H1 (cell line): ENCODE results near the gene CADM1. TPM values are rescaled to one million over a fixed set of nuclear protein-coding genes. Genes with fewer than 3 reads are reported as not detected.

ENCODE experiments used
- CTCF ChIA-PET: fragments of 300-600 bp; sonication (Branson Sonifier 250); formaldehyde crosslinking; loops from one replicate; lab custom pipeline; 2021; ENCODE audit not compliant: partially characterized antibody; lab: Charles Lee
- POLR2A ChIA-PET: fragments of 300-600 bp; sonication (Branson Sonifier 250); formaldehyde crosslinking; loops from one replicate; lab custom pipeline; 2021; ENCODE audit warnings: inconsistent platforms; ENCODE audit not compliant: partially characterized antibody; lab: Charles Lee
- DNase-seq, 2 experiments: peaks; one replicate each; pipeline versions ENCODE4 v3.0.0 to v3.0.0-alpha.2; 2010 to 2022; ENCODE audit warnings: low spot score in 2 of 2, low read depth in 1 of 2, mixed read lengths in 1 of 2
- FAIRE-seq: peaks from 2 replicates; lab custom pipeline; 2011; peaks lifted over from hg19 to GRCh38; lab: Jason Lieb, UNC
- H2AFZ ChIP-seq: 2 replicates; pipeline ENCODE4 v1.8.1; 2012; ENCODE audit warnings: low read length, inconsistent platforms
- H2AK5ac ChIP-seq: 2 replicates; pipeline ENCODE4 v1.6.1; 2013; ENCODE audit warnings: low read depth, low read length
- H2BK120ac ChIP-seq: replicated peaks from 2 replicates; pipeline ENCODE3; 2013; ENCODE audit warnings: low read depth, low read length, inconsistent platforms
- H2BK12ac ChIP-seq: 2 replicates; pipeline ENCODE4 v1.6.1; 2013; ENCODE audit warnings: low read depth, low read length
- H2BK15ac ChIP-seq: 2 replicates; pipeline ENCODE4 v1.6.1; 2013; ENCODE audit warnings: low read length
- H2BK20ac ChIP-seq: 2 replicates; pipeline ENCODE4 v1.6.1; 2013; ENCODE audit warnings: low read length
- H2BK5ac ChIP-seq: 2 replicates; pipeline ENCODE4 v1.6.1; 2013; ENCODE audit warnings: low read depth, low read length
- H3K14ac ChIP-seq: 2 replicates; pipeline ENCODE4 v1.6.1; 2013; ENCODE audit warnings: inconsistent platforms; ENCODE audit not compliant: insufficient read length
- H3K18ac ChIP-seq: 2 replicates; pipeline ENCODE4 v1.6.1; 2013; ENCODE audit warnings: low read length; ENCODE audit errors: extremely low read depth
- H3K23ac ChIP-seq: 2 replicates; pipeline ENCODE4 v1.6.1; 2013; ENCODE audit warnings: inconsistent platforms; ENCODE audit not compliant: insufficient read length
- H3K23me2 ChIP-seq: 2 replicates; pipeline ENCODE4 v1.6.1; 2013; ENCODE audit warnings: low read depth, low read length
- H3K27ac ChIP-seq: 2 replicates; pipeline ENCODE4 v1.6.1; 2011; ENCODE audit warnings: low read depth, low read length, inconsistent platforms
- H3K27me3 ChIP-seq, 4 experiments: replicated peaks in 1 of 4; 1 replicate in 1 of 4; 2 replicates in 3 of 4; pipeline versions ENCODE4 v1.6.1 to v1.8.1; 2011 to 2013; ENCODE audit warnings: low read length in 3 of 4, mild to moderate bottlenecking in 3 of 4, inconsistent platforms in 2 of 4, mixed read lengths in 2 of 4, moderate library complexity in 1 of 4; ENCODE audit not compliant: control insufficient read depth in 3 of 4, insufficient read depth in 3 of 4; ENCODE audit errors: extremely low read depth in 1 of 4
- H3K36me3 ChIP-seq, 4 experiments: 2 replicates each; pipeline versions ENCODE4 v1.6.1 to v1.8.1; 2011 to 2013; ENCODE audit warnings: mild to moderate bottlenecking in 4 of 4, low read length in 3 of 4, moderate library complexity in 2 of 4, control low read depth in 1 of 4, inconsistent platforms in 1 of 4; ENCODE audit not compliant: insufficient read depth in 4 of 4, control insufficient read depth in 2 of 4
- H3K4ac ChIP-seq: replicated peaks from 2 replicates; pipeline ENCODE3; 2013; ENCODE audit warnings: low read length, low read depth, mixed read lengths, inconsistent platforms; ENCODE audit not compliant: insufficient read length
- H3K4me1 ChIP-seq, 4 experiments: replicated peaks in 1 of 4; 1 replicate in 1 of 4; 2 replicates in 3 of 4; pipeline versions ENCODE4 v1.6.1 to v1.8.1; 2011 to 2013; ENCODE audit warnings: low read length in 3 of 4, inconsistent platforms in 2 of 4, mixed read lengths in 1 of 4; ENCODE audit not compliant: insufficient read depth in 4 of 4, control insufficient read depth in 3 of 4
- H3K4me2 ChIP-seq, 2 experiments: 2 replicates each; pipeline versions ENCODE4 v1.6.1 to v1.8.1; 2011 to 2013; ENCODE audit warnings: low read depth in 2 of 2, low read length in 2 of 2, control low read depth in 1 of 2, inconsistent platforms in 1 of 2, mild to moderate bottlenecking in 1 of 2; ENCODE audit not compliant: insufficient read depth in 1 of 2
- H3K4me3 ChIP-seq, 4 experiments: fragments of 200-600, 300-600 bp in 1 of 4; sonication (generic), shearing (Covaris generic), sonication (Bioruptor Twin) in 1 of 4; 2 replicates each; pipeline versions ENCODE4 v1.5.1 to v1.8.1; 2011 to 2016; ENCODE audit warnings: low read length in 4 of 4, low read depth in 3 of 4, control low read depth in 2 of 4, inconsistent platforms in 2 of 4, mild to moderate bottlenecking in 2 of 4, mixed read lengths in 1 of 4, moderate library complexity in 1 of 4; ENCODE audit not compliant: insufficient read depth in 2 of 4; ENCODE audit errors: extremely low read depth in 1 of 4
- H3K56ac ChIP-seq: replicated peaks from 2 replicates; pipeline ENCODE3; 2013; ENCODE audit warnings: low read depth, mild to moderate bottlenecking, mixed read lengths, low read length, inconsistent platforms; ENCODE audit not compliant: insufficient read length
- H3K79me1 ChIP-seq: 2 replicates; pipeline ENCODE4 v1.6.1; 2013; ENCODE audit warnings: low read depth, low read length, control low read depth
- H3K79me2 ChIP-seq, 2 experiments: 2 replicates each; pipeline versions ENCODE4 v1.6.1 to v1.8.1; 2012 to 2013; ENCODE audit warnings: low read length in 2 of 2, mild to moderate bottlenecking in 2 of 2, inconsistent platforms in 1 of 2; ENCODE audit not compliant: insufficient read depth in 2 of 2, control insufficient read depth in 1 of 2
- H3K9ac ChIP-seq, 4 experiments: replicated peaks in 1 of 4; 1 replicate in 1 of 4; 2 replicates in 3 of 4; pipeline versions ENCODE4 v1.6.1 to v1.8.1; 2011 to 2013; ENCODE audit warnings: low read depth in 3 of 4, low read length in 3 of 4, control low read depth in 2 of 4, mild to moderate bottlenecking in 2 of 4, moderate library complexity in 2 of 4, inconsistent platforms in 1 of 4; ENCODE audit errors: extremely low read depth in 1 of 4
- H3K9me3 ChIP-seq, 2 experiments: 2 replicates each; pipeline versions ENCODE4 v1.6.1 to v1.8.1; 2012 to 2013; ENCODE audit warnings: mild to moderate bottlenecking in 2 of 2, moderate library complexity in 2 of 2, control low read depth in 1 of 2, inconsistent platforms in 1 of 2, low read depth in 1 of 2, low read length in 1 of 2, mixed read lengths in 1 of 2; ENCODE audit not compliant: insufficient read depth in 2 of 2
- H4K20me1 ChIP-seq, 2 experiments: replicated peaks in 1 of 2; 2 replicates each; pipeline versions ENCODE3 to v1.8.1; 2011 to 2013; ENCODE audit warnings: inconsistent platforms in 2 of 2, low read length in 2 of 2, mild to moderate bottlenecking in 1 of 2; ENCODE audit not compliant: insufficient read depth in 2 of 2, control insufficient read depth in 1 of 2
- H4K5ac ChIP-seq: 2 replicates; pipeline ENCODE4 v1.6.1; 2013; ENCODE audit warnings: low read length, low read depth, mixed read lengths, inconsistent platforms; ENCODE audit not compliant: insufficient read length
- H4K8ac ChIP-seq: 2 replicates; pipeline ENCODE4 v1.8.0; 2013; ENCODE audit warnings: mild to moderate bottlenecking, moderate library complexity, low read length, inconsistent platforms; ENCODE audit not compliant: insufficient read depth; ENCODE audit errors: extremely low read depth
- H4K91ac ChIP-seq: replicated peaks from 2 replicates; pipeline ENCODE3; 2013; ENCODE audit warnings: low read length, mixed read lengths, inconsistent platforms; ENCODE audit not compliant: insufficient read length
- CEBPB ChIP-seq: IDR thresholded peaks from 2 replicates; pipeline ENCODE4 v1.6.1; 2012; ENCODE audit warnings: low read depth, low read length
- CREB1 ChIP-seq: IDR thresholded peaks from 2 replicates; pipeline ENCODE4 v1.6.1; 2012; ENCODE audit warnings: inconsistent platforms
- CTBP2 ChIP-seq: IDR thresholded peaks from 2 replicates; pipeline ENCODE4 v1.7.0; 2011; ENCODE audit warnings: borderline replicate concordance, mild to moderate bottlenecking, moderate library complexity, mixed read lengths, low read length; ENCODE audit not compliant: insufficient read depth, insufficient read length
- FOSL1 ChIP-seq: IDR thresholded peaks from 2 replicates; pipeline ENCODE4 v1.6.1; 2011; ENCODE audit warnings: mild to moderate bottlenecking, low read depth, low read length, moderate library complexity; ENCODE audit not compliant: insufficient read depth
- GTF2F1 ChIP-seq: IDR thresholded peaks from 2 replicates; pipeline ENCODE4 v1.6.1; 2012; ENCODE audit warnings: low read depth, low read length, improper control_type of control experiment, borderline replicate concordance
- HDAC6 ChIP-seq: IDR thresholded peaks from one replicate; pipeline ENCODE4 v1.7.1; 2012; ENCODE audit warnings: low read depth, mild to moderate bottlenecking, inconsistent platforms, low read length, moderate library complexity
- MAFK ChIP-seq: IDR thresholded peaks from 2 replicates; pipeline ENCODE4 v1.6.1; 2012; ENCODE audit warnings: low read depth, mild to moderate bottlenecking, improper control_type of control experiment, low read length
- NRF1 ChIP-seq: IDR thresholded peaks from 2 replicates; pipeline ENCODE4 v1.6.1; 2011; ENCODE audit warnings: mild to moderate bottlenecking, low read depth, low read length, improper control_type of control experiment
- PHF8 ChIP-seq: fragments of 200-600 bp; sonication (generic); conservative IDR thresholded peaks from 2 replicates; pipeline ENCODE4 v1.7.1; 2012; ENCODE audit warnings: low read depth, mild to moderate bottlenecking, inconsistent platforms, low read length, moderate library complexity
- POLR2AphosphoS5 ChIP-seq: IDR thresholded peaks from 2 replicates; pipeline ENCODE4 v1.6.1; 2011; ENCODE audit warnings: low read depth, low read length
- RFX5 ChIP-seq: IDR thresholded peaks from 2 replicates; pipeline ENCODE4 v1.6.1; 2011; ENCODE audit warnings: low read depth, low read length, improper control_type of control experiment, borderline replicate concordance
- SIRT6 ChIP-seq: IDR thresholded peaks from one replicate; pipeline ENCODE4 v1.7.1; 2012; ENCODE audit warnings: low read length, inconsistent platforms
- SRF ChIP-seq: IDR thresholded peaks from 2 replicates; pipeline ENCODE4 v1.6.1; 2011; ENCODE audit warnings: mild to moderate bottlenecking, low read depth, low read length, moderate library complexity
- TBP ChIP-seq: IDR thresholded peaks from 2 replicates; pipeline ENCODE4 v1.6.1; 2011; ENCODE audit warnings: low read depth, low read length, improper control_type of control experiment
- TEAD4 ChIP-seq: IDR thresholded peaks from 2 replicates; pipeline ENCODE4 v1.6.1; 2012; ENCODE audit warnings: low read depth, low read length, inconsistent platforms, mixed read lengths
- WGBS, 2 experiments: shearing (Covaris generic) in 1 of 2; methylation state at CpG; one replicate each; pipeline versions ENCODE4 v1.1.6 to v1.1.7; 2013 to 2015; ENCODE audit warnings: low lambda C conversion rate in 2 of 2, mixed read lengths in 2 of 2, inconsistent platforms in 1 of 2, low coverage in 1 of 2, missing lambda C conversion rate in 1 of 2; ENCODE audit not compliant: insufficient replicate concordance in 2 of 2, insufficient coverage in 1 of 2, insufficient read length in 1 of 2; ENCODE audit errors: extremely low coverage in 1 of 2, missing lambda C conversion rate in 1 of 2; 5-methylcytosine and 5-hydroxymethylcytosine counted together
- polyA plus RNA-seq, 7 experiments: library from polyadenylated mRNA; depleted of rRNA in 3 of 7; stranded (reverse) in 5 of 7; unstranded in 2 of 7; fragments of >200 nt in 5 of 7; fragments of 200-250 nt in 2 of 7; gene quantifications; 1 replicate in 5 of 7; 2 replicates in 1 of 7; 4 replicates in 1 of 7; pipeline versions ENCODE4 v1.2.1 to v1.2.3, GENCODE V29; 2011 to 2013; ENCODE audit warnings: missing spikeins in 2 of 7, mixed read lengths in 2 of 7
- total RNA-seq: library from RNA; stranded (reverse); fragmentation: NEBNext Ultra II Directional; extraction: Animal tissue kit (Norgen Biotek cat#: 25700); gene quantifications from 2 replicates; pipeline ENCODE4 v1.2.1, GENCODE V29; 2021

Gene CADM1
- total and polyA plus RNA-seq, 2 of the 8 experiments (the other 6 are each of a cell fraction or from before 2014, with no cell fraction given), result 8.3 to 25.3 TPM

- WGBS, 2 experiments, result 90% methylated on average over 9 of the region's 9 CpGs; no CpG with 5 or more reads in 1 of the 2 experiments
- H4K5ac ChIP-seq, result no peak overlapping the region
- no peak for FAIRE-seq
- TF ChIP-seq FOSL1, result no peak
- no peak for TF ChIP-seq CREB1
- no peak for TF ChIP-seq TEAD4
- no peak for TF ChIP-seq RFX5
- TF ChIP-seq GTF2F1, result no peak
- TF ChIP-seq TBP, result no peak
- TF ChIP-seq HDAC6, result no peak
- TF ChIP-seq SIRT6, result no peak
- no peak for TF ChIP-seq MAFK
- no peak for TF ChIP-seq PHF8
- TF ChIP-seq CTBP2, result no peak
- TF ChIP-seq SRF, result no peak
- no peak for TF ChIP-seq POLR2AphosphoS5
- no peak for TF ChIP-seq NRF1
- TF ChIP-seq CEBPB, result no peak
Measured at GRCh38 chr11:115421352-115421991, 82.7 kb downstream of the CADM1 start.

More at GRCh38 chr11:115421352-115421991, 82.7 kb downstream of the CADM1 start:
- ChIA-PET CTCF (interaction anchor here (0.7 to 0.9 kb wide), 2 partner anchors 9 to 78 kb away, joined by 3 read pairs; no protein-coding TSS in a partner anchor), POLR2A (interaction anchor here (0.6 kb wide), 1 partner anchor 57 kb away, joined by 3 read pairs; no protein-coding TSS in a partner anchor)
- no peaks in the 10 kb centered on the region for H4K20me1 ChIP-seq
- no peak overlapping the region for H3K56ac ChIP-seq
- no peak overlapping the region for H3K23ac ChIP-seq
- no peak for DNase-seq
- H4K8ac ChIP-seq, result no peak overlapping the region
- H2AFZ ChIP-seq, result no peak overlapping the region
- no peaks in the 10 kb centered on the region for H3K79me1 ChIP-seq
- no peak overlapping the region for H3K14ac ChIP-seq
- H2BK15ac ChIP-seq, result no peak overlapping the region
- H3K27ac ChIP-seq, result no peak overlapping the region
- H2BK20ac ChIP-seq, result no peak overlapping the region
- H3K4ac ChIP-seq, result no peak overlapping the region
- no peak overlapping the region for H2AK5ac ChIP-seq
- no peak overlapping the region for H4K91ac ChIP-seq
- no peaks in the 10 kb centered on the region for H3K23me2 ChIP-seq
- no peaks in the 10 kb centered on the region for H3K9me3 ChIP-seq
- no peak overlapping the region for H2BK120ac ChIP-seq
- peaks cover 0 to 13% (median 11%) of the 10 kb centered on the region in 4 experiments; a peak in 4 of 7 replicates for H3K4me1 ChIP-seq
- H3K9ac ChIP-seq, result no peak overlapping the region
- H2BK12ac ChIP-seq, result no peak overlapping the region
- no peak overlapping the region for H2BK5ac ChIP-seq
- no peak overlapping the region for H3K18ac ChIP-seq
- H3K27me3 ChIP-seq, result no peaks in the 10 kb centered on the region
- no peak overlapping the region for H3K4me3 ChIP-seq
- H3K79me2 ChIP-seq, result no peaks in the 10 kb centered on the region
- H3K36me3 ChIP-seq, result no peaks in the 10 kb centered on the region
- no peak overlapping the region for H3K4me2 ChIP-seq
